ENCODE data around the gene TMEM221.
A peak's percentile ranks its signal among the peaks of the same experiment; 100 is the strongest.

Gene TMEM221

DNA sequence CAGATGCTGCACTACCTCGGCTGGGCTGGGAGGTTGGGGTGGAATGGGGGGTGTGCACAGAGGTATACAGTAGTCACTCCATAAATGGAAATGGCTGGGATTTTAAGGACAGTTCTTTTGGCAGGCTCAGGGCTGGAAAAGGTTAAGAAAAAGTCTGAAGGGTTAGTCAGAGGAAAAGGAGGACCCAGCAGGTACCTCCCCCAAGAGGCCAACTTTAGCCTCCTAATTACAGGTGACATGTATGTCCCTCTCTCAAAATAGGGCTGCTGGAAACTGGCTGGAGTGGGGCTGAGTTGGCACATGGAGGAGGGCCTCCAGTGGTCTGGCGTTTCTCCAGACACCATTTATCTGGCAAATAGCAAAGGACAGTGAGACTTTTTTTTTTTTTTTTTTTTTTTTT is 55.5 kb downstream of the TMEM221 start:
- Histone ChIP-seq H3K9me3 (ENCODE audit: control insufficient read depth, insufficient read depth, low read depth, low read length) (no peaks in the 10 kb centered on the region), H3K36me3 (ENCODE audit: control insufficient read depth in 2 of 2, insufficient read depth in 1 of 2, low read length in 2 of 2) (no peaks in the 10 kb centered on the region), H3K4me1 (ENCODE audit: control insufficient read depth, insufficient read depth, low read length) (peaks cover 3% of the 10 kb centered on the region; the same call in 1 of the 2 replicates), H3K4me3 (ENCODE audit: low read depth, low read length) (no peak overlapping the region), H3K27ac (ENCODE audit: extremely low read depth, low read depth, low read length) (no peak overlapping the region)
- TF ChIP-seq ZNF335 (tag by site-specific recombination; conservative IDR thresholded peaks at IDR 0.05), result 0 out of 2 replicates have a peak, but pooled peaks have one; percentile 23
- TF ChIP-seq GLIS1 (tag by site-specific recombination; IDR thresholded peaks at IDR 0.05), result peak; percentile 53
- no peak for TF ChIP-seq ZNF37A (tag by site-specific recombination; IDR thresholded peaks at IDR 0.05)
- no peak for TF ChIP-seq SCRT1 (tag by site-specific recombination; IDR thresholded peaks at IDR 0.05; ENCODE audit: borderline replicate concordance)
- no peak for TF ChIP-seq ZIC2 (tag by site-specific recombination; IDR thresholded peaks at IDR 0.05)
- peak; percentile 74 for TF ChIP-seq SP7 (tag by site-specific recombination; IDR thresholded peaks at IDR 0.05)
- no peak for TF ChIP-seq ZNF311 (tag by site-specific recombination; IDR thresholded peaks at IDR 0.05; ENCODE audit: borderline replicate concordance)
- TF ChIP-seq ZBTB48 (tag by site-specific recombination; IDR thresholded peaks at IDR 0.05), result no peak
- no peak for TF ChIP-seq ZFP69B (tag by site-specific recombination; IDR thresholded peaks at IDR 0.05)
- no peak for TF ChIP-seq ZNF529 (tag by site-specific recombination; IDR thresholded peaks at IDR 0.05; ENCODE audit: insufficient replicate concordance)
- TF ChIP-seq ZNF792 (tag by site-specific recombination; IDR thresholded peaks at IDR 0.05), result peak; percentile 92
- TF ChIP-seq TRIM28 (IDR thresholded peaks at IDR 0.05; ENCODE audit: borderline replicate concordance, low read length), result no peak
- TF ChIP-seq, protein P1, sequence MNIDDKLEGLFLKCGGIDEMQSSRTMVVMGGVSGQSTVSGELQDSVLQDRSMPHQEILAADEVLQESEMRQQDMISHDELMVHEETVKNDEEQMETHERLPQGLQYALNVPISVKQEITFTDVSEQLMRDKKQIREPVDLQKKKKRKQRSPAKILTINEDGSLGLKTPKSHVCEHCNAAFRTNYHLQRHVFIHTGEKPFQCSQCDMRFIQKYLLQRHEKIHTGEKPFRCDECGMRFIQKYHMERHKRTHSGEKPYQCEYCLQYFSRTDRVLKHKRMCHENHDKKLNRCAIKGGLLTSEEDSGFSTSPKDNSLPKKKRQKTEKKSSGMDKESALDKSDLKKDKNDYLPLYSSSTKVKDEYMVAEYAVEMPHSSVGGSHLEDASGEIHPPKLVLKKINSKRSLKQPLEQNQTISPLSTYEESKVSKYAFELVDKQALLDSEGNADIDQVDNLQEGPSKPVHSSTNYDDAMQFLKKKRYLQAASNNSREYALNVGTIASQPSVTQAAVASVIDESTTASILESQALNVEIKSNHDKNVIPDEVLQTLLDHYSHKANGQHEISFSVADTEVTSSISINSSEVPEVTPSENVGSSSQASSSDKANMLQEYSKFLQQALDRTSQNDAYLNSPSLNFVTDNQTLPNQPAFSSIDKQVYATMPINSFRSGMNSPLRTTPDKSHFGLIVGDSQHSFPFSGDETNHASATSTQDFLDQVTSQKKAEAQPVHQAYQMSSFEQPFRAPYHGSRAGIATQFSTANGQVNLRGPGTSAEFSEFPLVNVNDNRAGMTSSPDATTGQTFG (tag by site-specific recombination; IDR thresholded peaks at IDR 0.05; ENCODE audit: borderline replicate concordance), result no peak
- ChIA-PET POLR2A (no interaction called here), CTCF (interaction anchor here (0.6 to 1.6 kb wide), 3 partner anchors 21 to 72 kb away, joined by 3 to 4 read pairs (median 3); no protein-coding TSS in a partner anchor)

DNA sequence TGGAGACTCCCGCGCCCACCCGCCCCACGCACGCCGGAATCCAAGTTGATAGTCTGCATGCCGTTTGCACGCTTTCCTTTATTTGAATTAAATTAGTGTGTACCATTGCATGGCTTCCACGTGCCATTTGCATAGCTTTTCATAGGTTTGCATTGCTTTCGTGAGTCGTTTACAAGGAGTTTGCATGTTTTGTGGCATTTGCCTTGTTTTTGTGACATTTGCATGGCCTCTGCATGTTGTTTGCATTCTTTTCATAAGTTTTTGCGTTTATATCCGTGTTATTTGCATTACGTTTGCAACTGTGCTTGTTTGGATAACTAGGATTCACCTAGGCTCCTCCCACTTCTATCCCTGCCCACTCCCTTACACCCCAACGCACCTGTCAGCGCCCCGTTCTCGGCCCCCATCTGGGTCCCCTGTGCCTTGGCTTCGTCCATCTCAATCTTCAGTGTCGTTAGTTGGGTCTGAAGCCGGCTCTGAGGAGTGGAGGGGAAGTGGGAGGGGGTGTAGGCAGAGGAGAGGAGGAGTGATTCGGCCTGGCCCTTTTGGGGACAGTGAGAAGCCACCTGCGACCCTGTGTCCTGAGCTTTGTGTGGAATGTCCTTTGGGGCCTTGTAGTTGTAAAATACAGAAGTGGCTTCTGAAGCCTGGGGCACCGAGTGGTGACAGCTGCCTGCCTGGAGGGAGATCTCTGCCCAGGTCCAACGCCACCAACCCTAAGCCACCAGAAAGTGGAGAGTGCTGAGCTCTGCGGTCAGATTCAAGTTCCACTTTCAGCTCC is 56.9 kb downstream of the TMEM221 start:
- ChIA-PET POLR2A (interaction anchor here (0.7 to 1.1 kb wide), 2 partner anchors 28 to 352 kb away, joined by 3 read pairs; partner anchors contain the start of gene MVB12A), CTCF (interaction anchor here (0.6 to 1.4 kb wide), 13 partner anchors 8 to 434 kb away, joined by 3 to 9 read pairs (median 3); partner anchors contain the start of gene MVB12A)
- Histone ChIP-seq H3K4me1 (ENCODE audit: control insufficient read depth, insufficient read depth, low read length) (peaks cover 3% of the 10 kb centered on the region; the same call in 1 of the 2 replicates), H3K27ac (ENCODE audit: extremely low read depth, low read depth, low read length) (no peak overlapping the region), H3K36me3 (ENCODE audit: control insufficient read depth in 2 of 2, insufficient read depth in 1 of 2, low read length in 2 of 2) (no peaks in the 10 kb centered on the region), H3K4me3 (ENCODE audit: low read depth, low read length) (no peak overlapping the region), H3K9me3 (ENCODE audit: control insufficient read depth, insufficient read depth, low read depth, low read length) (no peaks in the 10 kb centered on the region)
- TF ChIP-seq EGR2 (tag by site-specific recombination; IDR thresholded peaks at IDR 0.05; ENCODE audit: low read depth) (0 out of 2 replicates have a peak, but pooled peaks have one; percentile 7), OVOL3 (tag by site-specific recombination; IDR thresholded peaks at IDR 0.05) (no peak), ZNF664 (tag by site-specific recombination; IDR thresholded peaks at IDR 0.05) (peak; percentile 50; the same call in 1 of the 2 replicates), GFI1B (tag by site-specific recombination; IDR thresholded peaks at IDR 0.05) (0 out of 2 replicates have a peak, but pooled peaks have one; percentile 10), ZNF426 (tag by site-specific recombination; IDR thresholded peaks at IDR 0.05) (no peak), SALL2 (tag by site-specific recombination; IDR thresholded peaks at IDR 0.05; ENCODE audit: borderline replicate concordance) (no peak)

Data from HEK293 (cell line).